Astrocyte of the cerebellum (primary cell): Measurements from ENCODE around the gene GINS2.

Experiments used
- DNase-seq: peaks from one replicate; pipeline ENCODE4 v3.0.0-alpha.2; 2011; ENCODE audit warnings: low read depth
- H3K4me3 ChIP-seq: 2 replicates; pipeline ENCODE4 v1.5.1; 2011; ENCODE audit warnings: mild to moderate bottlenecking, low read depth, low read length, moderate library complexity
- in situ Hi-C: cut with HindIII; loops from 2 replicates; pipeline ENCODE4 v1.10.0; 2017; ENCODE audit warnings: low sequenced_read_pairs
- TF ChIP-seq, protein P1 (sequence below): IDR thresholded peaks from 2 replicates; pipeline ENCODE4 v1.5.1; 2012; ENCODE audit warnings: low read length, low read depth, moderate library complexity, mild to moderate bottlenecking; ENCODE audit errors: missing control alignments

The GINS2 gene

DNA sequence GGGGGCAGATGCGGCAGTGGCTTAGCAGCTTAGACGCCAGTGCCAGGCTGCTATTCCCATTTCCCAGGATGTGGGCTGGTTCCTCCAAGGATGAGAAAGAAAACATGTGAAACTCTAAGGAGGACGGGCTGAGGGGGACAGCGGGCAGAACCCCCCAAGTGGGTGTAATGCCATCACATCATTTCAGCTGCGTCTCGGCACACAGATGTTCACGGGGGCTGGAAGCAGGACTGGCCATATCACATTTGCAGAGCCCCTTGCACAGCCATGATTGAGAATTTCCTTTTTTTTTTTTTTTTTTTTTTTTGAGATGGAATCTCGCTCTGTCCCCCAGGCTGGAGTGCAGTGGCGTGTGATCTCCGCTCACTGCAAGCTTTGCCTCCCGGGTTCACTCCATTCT is 15.3 kb upstream of the GINS2 start:
- TF ChIP-seq, protein P1, sequence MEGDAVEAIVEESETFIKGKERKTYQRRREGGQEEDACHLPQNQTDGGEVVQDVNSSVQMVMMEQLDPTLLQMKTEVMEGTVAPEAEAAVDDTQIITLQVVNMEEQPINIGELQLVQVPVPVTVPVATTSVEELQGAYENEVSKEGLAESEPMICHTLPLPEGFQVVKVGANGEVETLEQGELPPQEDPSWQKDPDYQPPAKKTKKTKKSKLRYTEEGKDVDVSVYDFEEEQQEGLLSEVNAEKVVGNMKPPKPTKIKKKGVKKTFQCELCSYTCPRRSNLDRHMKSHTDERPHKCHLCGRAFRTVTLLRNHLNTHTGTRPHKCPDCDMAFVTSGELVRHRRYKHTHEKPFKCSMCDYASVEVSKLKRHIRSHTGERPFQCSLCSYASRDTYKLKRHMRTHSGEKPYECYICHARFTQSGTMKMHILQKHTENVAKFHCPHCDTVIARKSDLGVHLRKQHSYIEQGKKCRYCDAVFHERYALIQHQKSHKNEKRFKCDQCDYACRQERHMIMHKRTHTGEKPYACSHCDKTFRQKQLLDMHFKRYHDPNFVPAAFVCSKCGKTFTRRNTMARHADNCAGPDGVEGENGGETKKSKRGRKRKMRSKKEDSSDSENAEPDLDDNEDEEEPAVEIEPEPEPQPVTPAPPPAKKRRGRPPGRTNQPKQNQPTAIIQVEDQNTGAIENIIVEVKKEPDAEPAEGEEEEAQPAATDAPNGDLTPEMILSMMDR = no peak
- no peak for DNase-seq
- H3K4me3 ChIP-seq = no peak overlapping the region
- in situ Hi-C loops = no loop called here

- DNase-seq = no peak
- H3K4me3 ChIP-seq = no peak overlapping the region
- TF ChIP-seq, protein P1 = no peak
- in situ Hi-C loops = no loop called here
Measured at GRCh38 chr16:85699628-85700027, 10.9 kb upstream of the GINS2 start.

- no peak for DNase-seq
- TF ChIP-seq, protein P1 = no peak
- no peak overlapping the region for H3K4me3 ChIP-seq
- in situ Hi-C loops = no loop called here
Measured at GRCh38 chr16:85698935-85699558, 10.3 kb upstream of the GINS2 start.

GRCh38 chr16:85698459-85698891 is 9.7 kb upstream of the GINS2 start:
- in situ Hi-C loops = no loop called here
- no peak for DNase-seq
- TF ChIP-seq, protein P1 = no peak
- H3K4me3 ChIP-seq = no peak overlapping the region

DNA sequence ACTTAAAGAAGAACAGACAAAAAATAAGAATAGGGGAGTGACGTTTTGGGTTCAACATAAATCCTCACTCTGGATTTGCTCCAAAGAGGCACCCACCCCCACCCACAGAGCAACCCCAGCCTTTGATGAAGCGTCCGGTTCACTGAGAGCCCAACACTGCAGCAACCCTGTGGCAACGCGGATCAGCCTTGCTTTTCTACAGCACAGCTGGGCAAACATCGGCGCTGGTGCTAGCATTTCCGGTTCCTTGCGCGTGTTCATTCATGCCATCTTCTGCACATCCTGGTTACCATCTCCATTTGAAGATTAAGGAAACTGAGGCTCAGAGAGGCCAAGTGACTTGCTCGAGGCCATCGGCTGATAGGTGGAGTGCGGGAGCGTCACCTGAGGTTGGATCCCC is 8.7 kb upstream of the GINS2 start:
- in situ Hi-C loops = no loop called here
- DNase-seq = no peak
- TF ChIP-seq, protein P1 = no peak
- no peak overlapping the region for H3K4me3 ChIP-seq

DNA sequence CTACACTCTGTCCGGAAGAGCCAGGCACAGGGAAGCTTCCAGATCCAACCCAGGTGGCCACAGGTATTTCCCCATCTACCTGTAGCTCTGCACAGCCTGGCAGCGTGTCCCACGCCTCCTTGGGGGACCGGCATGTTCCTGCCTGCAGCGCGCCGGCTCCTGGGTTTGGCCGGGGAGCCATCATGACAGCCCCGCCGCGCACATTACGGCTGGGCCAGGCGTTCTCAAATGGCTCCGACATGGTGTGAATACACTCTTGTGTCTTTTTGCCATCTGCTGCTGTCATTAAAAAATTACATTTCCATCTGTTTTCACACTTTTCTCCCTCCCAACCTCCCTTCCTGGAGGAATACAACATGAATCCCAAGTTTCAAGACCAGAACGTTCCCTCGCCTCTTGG is 8.0 kb upstream of the GINS2 start:
- no peak for DNase-seq
- in situ Hi-C loops = no loop called here
- H3K4me3 ChIP-seq = no peak overlapping the region
- TF ChIP-seq, protein P1 = no peak
